Duodenal mucosa (tissue), 2 donors: ENCODE data around the gene GOLGA6L9.
"Not testable (repeated sequence)": the region's sequence is repeated elsewhere in the genome, so short reads cannot be mapped to it uniquely, and the experiment has no call there.

ENCODE experiments used
- H3K27ac ChIP-seq: one replicate; pipeline ENCODE4 v1.7.0; 2013; ENCODE audit warnings: low read depth, low read length
- H3K27me3 ChIP-seq, 2 donors: one replicate each; pipeline ENCODE4 v1.7.0; 2013; ENCODE audit warnings: low read length in 2 of 2, control low read depth in 1 of 2; ENCODE audit not compliant: insufficient read depth in 2 of 2, control insufficient read depth in 1 of 2
- H3K36me3 ChIP-seq, 2 donors: one replicate each; pipeline ENCODE4 v1.7.0; 2013; ENCODE audit warnings: low read length in 2 of 2, control low read depth in 1 of 2; ENCODE audit not compliant: insufficient read depth in 2 of 2, control insufficient read depth in 1 of 2
- H3K4me1 ChIP-seq, 2 donors: one replicate each; pipeline ENCODE4 v1.7.0; 2013; ENCODE audit warnings: low read length in 2 of 2, control low read depth in 1 of 2; ENCODE audit not compliant: insufficient read depth in 2 of 2, control insufficient read depth in 1 of 2
- H3K4me3 ChIP-seq, 2 donors: one replicate each; pipeline ENCODE4 v1.7.0; 2013; ENCODE audit warnings: low read length in 2 of 2, low read depth in 1 of 2
- H3K9ac ChIP-seq, 2 donors: one replicate each; pipeline ENCODE4 v1.7.0; 2013; ENCODE audit warnings: low read length in 2 of 2, low read depth in 1 of 2
- H3K9me3 ChIP-seq, 2 donors: one replicate each; pipeline ENCODE4 v1.7.0; 2013; ENCODE audit warnings: low read length in 2 of 2, control low read depth in 1 of 2; ENCODE audit not compliant: control insufficient read depth in 1 of 2

GOLGA6L9 gene, protein sequence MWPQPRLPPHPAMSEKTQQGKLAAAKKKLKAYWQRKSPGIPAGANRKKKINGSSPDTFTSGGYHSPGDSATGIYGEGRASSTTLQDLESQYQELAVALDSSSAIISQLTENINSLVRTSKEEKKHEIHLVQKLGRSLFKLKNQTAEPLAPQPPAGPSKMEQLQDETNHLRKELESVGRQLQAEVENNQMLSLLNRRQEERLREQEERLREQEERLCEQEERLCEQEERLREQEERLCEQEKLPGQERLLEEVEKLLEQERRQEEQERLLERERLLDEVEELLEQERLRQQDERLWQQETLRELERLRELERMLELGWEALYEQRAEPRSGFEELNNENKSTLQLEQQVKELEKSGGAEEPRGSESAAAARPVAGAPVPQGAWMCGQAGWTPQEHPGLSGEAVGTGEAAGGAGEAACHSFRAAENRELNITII

DNA sequence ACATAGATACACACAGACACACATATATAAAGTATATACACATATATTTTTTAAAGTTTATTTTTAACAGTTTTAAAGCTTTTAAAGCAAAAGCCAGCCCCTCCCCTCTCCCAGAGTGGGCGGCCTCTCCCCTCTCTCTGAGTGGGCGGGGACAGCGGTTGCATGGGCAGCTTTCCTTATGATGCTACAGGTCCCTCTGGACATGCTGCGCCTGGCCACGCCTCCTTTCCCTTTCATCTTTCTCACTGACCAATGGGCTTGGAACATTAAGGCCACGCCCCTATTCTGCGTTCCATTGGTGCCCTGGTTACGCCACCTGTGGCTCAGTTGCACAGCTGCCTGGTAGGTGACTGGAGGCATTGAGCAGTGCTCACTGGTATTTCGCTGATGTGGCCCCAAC, at the start of gene GOLGA6L9:
TSS of gene GOLGA6L9 (plus strand) at position 124 of the 400 bp plus-strand sequence. CDS start at position 388, 264 bp downstream.
- not testable (repeated sequence) for H3K27me3 ChIP-seq, H3K9me3 ChIP-seq, H3K4me1 ChIP-seq, H3K9ac ChIP-seq, H3K36me3 ChIP-seq, H3K27ac ChIP-seq, H3K4me3 ChIP-seq

DNA sequence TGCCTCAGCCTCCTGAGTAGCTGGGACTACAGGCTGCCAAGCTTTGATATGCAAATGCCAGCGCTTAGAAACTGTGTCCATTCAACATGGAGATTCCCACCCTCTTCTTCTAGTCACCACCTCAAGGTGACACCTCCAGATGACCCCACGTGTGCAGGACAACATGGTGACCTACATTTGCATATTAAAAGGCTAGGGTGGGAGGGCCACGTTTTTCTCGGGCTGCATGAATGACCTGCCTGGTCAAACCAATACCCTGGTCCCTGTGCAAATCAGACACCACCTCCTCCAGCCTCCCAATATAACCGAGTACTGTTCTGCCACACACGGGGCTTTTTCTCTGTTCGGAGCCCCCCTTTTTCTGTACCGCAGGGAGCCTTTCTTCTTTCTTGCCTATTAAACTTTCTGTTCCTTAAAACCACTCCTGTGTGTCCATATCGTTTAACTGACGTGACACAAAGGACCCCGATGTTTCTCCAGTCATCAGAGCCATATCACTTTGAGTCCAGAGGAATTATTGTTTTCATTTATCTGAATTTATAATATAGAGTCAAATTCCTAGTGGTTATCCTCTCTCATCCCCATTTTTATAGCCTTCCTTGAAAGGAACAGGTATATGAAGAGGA, 48.2 kb upstream of the GOLGA6L9 start:
- not testable (repeated sequence) for H3K4me1 ChIP-seq, H3K36me3 ChIP-seq, H3K4me3 ChIP-seq, H3K9ac ChIP-seq, H3K9me3 ChIP-seq, H3K27ac ChIP-seq, H3K27me3 ChIP-seq

DNA sequence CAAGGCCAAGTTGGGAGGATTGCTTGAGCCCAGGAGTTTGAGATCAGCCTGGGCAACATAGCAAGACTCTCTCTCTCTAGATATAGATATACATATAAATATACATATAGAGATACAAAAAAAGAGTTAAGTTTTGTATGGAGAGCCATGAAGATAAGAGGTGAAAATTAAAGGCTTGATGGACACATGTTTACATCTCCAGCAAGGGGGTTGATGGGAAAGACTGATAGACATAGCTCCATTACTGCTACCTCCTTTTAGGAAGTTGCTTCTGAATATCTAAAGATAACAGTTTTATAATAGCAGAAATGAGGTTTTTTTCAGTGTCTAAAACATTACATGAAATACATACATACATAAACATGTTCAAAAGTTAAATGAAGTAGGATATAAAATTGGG, 42.4 kb upstream of the GOLGA6L9 start:
- H3K9ac ChIP-seq, H3K27me3 ChIP-seq, H3K27ac ChIP-seq, H3K4me3 ChIP-seq, H3K4me1 ChIP-seq, H3K36me3 ChIP-seq, H3K9me3 ChIP-seq: not testable (repeated sequence)

DNA sequence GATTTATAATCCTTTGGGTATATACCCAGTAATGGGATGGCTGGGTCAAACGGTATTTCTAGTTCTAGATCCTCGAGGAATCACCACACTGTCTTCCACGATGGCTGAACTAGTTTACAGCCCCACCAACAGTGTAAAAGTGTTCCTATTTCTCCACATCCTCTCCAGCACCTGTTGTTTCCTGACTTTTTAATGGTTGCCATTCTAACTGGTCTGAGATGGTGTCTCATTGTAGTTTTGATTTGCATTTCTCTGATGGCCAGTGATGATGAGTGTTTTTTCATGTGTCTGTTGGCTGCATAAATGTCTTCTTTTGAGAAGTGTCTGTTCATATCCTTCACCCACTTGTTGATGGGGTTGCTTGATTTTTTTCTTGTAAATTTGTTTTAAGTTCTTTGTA, 39.5 kb upstream of the GOLGA6L9 start:
- not testable (repeated sequence) for H3K27me3 ChIP-seq, H3K4me3 ChIP-seq, H3K9ac ChIP-seq, H3K9me3 ChIP-seq, H3K4me1 ChIP-seq, H3K36me3 ChIP-seq, H3K27ac ChIP-seq

DNA sequence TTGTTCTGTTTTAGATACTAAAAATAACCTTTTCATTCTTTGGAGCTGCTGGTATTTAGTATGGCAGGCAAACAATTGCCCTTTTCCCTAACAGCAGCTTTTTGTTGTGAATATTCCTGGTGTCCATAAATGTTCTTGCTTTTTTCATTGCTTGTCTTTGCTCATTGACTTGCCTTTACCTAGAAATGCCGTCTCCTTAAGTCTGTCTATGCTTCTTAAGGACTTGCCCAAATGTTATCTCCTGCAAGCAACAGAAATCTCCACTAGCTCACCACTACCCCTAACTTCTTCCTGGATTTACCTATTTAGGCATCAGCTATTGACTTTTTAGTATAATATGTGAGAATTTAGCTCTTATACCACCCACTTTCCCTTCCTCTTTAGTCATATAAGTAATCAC, 37.5 kb upstream of the GOLGA6L9 start:
- H3K27ac ChIP-seq, H3K9me3 ChIP-seq, H3K36me3 ChIP-seq, H3K9ac ChIP-seq, H3K27me3 ChIP-seq, H3K4me1 ChIP-seq, H3K4me3 ChIP-seq: not testable (repeated sequence)

DNA sequence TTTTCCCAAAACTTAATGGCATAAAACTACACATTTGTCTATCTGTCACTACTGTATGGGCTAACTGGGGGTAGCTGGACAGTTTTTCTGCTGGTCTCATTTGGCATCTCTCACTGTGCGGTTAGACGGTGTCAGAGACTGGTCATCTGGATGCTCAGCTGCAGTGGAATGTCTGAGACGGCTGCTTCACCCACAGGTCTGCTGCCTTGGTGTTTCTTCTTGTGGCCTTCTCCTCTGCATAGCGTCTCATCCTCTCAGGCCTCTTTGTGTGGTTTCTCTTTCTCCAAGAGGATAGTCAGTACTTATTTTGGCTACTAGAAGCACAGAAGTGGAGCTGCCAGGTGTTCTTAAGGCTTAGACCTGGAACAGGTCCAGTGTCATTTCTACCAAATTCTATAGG, 35.9 kb upstream of the GOLGA6L9 start:
- Histone ChIP-seq H3K4me1 (no peaks in the 10 kb centered on the region), H3K27ac (no peak overlapping the region)

DNA sequence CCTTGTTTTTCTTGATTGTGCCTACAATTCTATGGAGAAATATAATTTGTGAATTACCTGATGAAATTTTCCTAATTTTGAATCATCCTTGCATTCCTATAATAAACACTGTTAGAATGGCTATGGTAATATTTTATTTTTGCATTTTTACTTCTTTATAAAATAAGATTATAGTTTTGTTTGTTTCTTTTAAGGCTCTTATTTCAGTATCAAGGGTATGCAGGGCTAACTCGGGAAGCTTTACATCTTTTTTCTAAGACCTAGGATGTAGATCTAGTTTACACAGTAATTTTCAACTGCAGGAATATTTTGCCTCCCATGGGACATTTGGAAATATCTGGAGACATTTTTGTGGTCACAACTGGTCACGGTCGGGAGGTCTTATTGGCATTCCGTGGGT, 33.8 kb upstream of the GOLGA6L9 start:
- H3K9me3 ChIP-seq, H3K36me3 ChIP-seq, H3K4me1 ChIP-seq, H3K27me3 ChIP-seq, H3K9ac ChIP-seq, H3K27ac ChIP-seq, H3K4me3 ChIP-seq: not testable (repeated sequence)

More for the DNA sequence above, 35.9 kb upstream of the GOLGA6L9 start:
- Histone ChIP-seq H3K9ac (no peak overlapping the region), H3K4me3 (no peak overlapping the region), H3K9me3 (no peaks in the 10 kb centered on the region), H3K27me3 (no peaks in the 10 kb centered on the region), H3K36me3 (no peaks in the 10 kb centered on the region)

DNA sequence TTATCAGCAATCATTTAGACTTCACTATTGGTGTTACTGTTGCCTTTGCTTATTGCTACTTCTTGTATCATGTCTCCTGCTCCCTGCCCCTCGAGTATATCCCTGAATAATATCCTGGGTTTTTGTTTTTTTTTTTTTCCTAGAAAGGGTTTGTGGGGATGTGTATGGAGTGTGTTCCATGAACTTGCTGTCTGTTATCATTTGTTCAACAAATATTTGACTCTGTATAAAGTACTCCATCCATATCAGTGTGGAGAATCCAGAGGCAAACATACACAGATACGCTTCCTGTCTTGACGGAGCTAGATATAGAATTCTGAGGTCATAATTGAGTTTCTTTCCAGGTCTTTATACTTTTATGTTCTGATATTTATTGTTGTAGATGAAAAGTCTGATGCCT, 31.8 kb upstream of the GOLGA6L9 start:
- H3K27me3 ChIP-seq = no peaks in the 10 kb centered on the region
- H3K36me3 ChIP-seq = no peaks in the 10 kb centered on the region
- H3K27ac ChIP-seq = no peak overlapping the region
- no peaks in the 10 kb centered on the region for H3K9me3 ChIP-seq
- no peak overlapping the region for H3K9ac ChIP-seq
- H3K4me3 ChIP-seq = no peak overlapping the region
- no peaks in the 10 kb centered on the region for H3K4me1 ChIP-seq

DNA sequence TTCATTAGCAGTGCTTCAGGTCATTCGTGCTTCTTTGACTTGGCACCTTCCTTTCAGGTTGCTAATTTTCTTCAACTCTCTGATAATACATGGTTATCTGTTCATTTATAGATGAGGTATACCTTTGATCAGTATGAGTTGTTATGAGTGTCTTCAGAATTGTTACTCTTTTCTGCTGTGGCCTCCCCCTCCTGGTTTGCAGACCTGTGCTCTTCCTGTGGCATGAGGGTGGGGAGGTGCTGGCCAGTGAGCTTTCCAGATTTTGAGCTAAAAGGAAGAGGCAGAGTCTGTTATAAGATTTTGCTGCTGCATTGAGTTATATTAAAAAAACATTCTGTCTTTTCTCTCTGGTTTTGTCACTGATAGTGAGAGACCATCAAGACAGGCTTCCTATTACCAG, 30.8 kb upstream of the GOLGA6L9 start:
- H3K4me3 ChIP-seq = no peak overlapping the region
- H3K27ac ChIP-seq = no peak overlapping the region
- no peaks in the 10 kb centered on the region for H3K27me3 ChIP-seq
- H3K9me3 ChIP-seq = no peaks in the 10 kb centered on the region
- H3K9ac ChIP-seq = no peak overlapping the region
- no peaks in the 10 kb centered on the region for H3K4me1 ChIP-seq
- no peaks in the 10 kb centered on the region for H3K36me3 ChIP-seq

DNA sequence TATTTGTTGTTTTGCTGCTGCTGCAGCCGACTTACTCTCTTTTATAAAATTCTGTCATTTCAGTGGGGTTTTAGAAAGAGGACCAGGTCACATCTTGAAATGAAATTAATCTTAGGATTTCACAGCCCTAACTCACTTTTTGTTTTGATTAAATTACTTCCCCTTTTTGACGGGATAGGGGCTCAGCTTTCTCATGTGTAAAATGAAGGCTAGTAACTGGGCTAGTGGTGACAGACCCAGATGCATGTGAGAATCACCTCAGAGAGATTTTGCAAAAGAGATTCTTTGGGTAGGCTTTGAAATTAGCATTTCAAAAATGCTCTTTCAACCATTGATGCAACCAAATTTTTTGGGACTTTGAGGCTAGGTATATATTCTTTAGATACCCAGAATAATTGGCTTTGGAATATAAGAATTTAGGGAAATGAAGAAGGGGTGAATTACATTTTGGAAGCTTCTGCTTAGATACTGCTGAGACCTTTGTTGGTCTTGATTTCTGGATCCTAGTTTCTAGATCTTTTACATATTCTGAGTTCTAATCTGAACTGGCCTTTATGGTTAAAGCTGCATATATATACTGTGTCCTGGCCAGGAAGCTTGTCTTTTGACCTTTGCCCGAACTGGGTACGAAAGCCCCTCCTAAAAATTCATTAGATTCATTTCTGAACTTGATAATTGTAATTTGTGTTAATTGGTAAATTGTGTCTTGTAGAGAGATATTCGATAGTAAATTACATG, 30.1 kb upstream of the GOLGA6L9 start:
- H3K9ac ChIP-seq, H3K4me1 ChIP-seq, H3K36me3 ChIP-seq, H3K27me3 ChIP-seq, H3K9me3 ChIP-seq, H3K4me3 ChIP-seq, H3K27ac ChIP-seq: not testable (repeated sequence)
